K562 (cell line): Measurements from ENCODE around the gene MAP3K14. TPM values are rescaled to one million over a fixed set of nuclear protein-coding genes. Genes with fewer than 3 reads are reported as not detected.

Source experiments
- CREM ChIP-seq: IDR thresholded peaks from 2 replicates; pipeline ENCODE4 v1.6.1; 2014; ENCODE audit warnings: antibody characterized with exemption, low read depth
- CTBP1 ChIP-seq: fragments of 450-650 bp; IDR thresholded peaks from 2 replicates; pipeline ENCODE4 v1.6.1; 2016; ENCODE audit warnings: borderline replicate concordance
- CTCF ChIP-seq, 3 experiments: IDR thresholded peaks in 2 of 3; conservative IDR thresholded peaks in 1 of 3; 2 replicates each; pipeline ENCODE4 v1.5.1; 2011 to 2012; ENCODE audit warnings: low read length in 3 of 3, mild to moderate bottlenecking in 3 of 3, control low read depth in 2 of 3, improper control_type of control experiment in 1 of 3, inconsistent platforms in 1 of 3, low read depth in 1 of 3, mixed read lengths in 1 of 3, moderate library complexity in 1 of 3; ENCODE audit not compliant: insufficient read depth in 2 of 3
- LCOR ChIP-seq: sonication (generic); formaldehyde crosslinking; IDR thresholded peaks from 2 replicates; pipeline ENCODE4 v1.8.0; 2022; ENCODE audit warnings: mild to moderate bottlenecking, missing genetic modification reagents
- MLLT1 ChIP-seq, 2 experiments: fragments of 450-650 bp; IDR thresholded peaks; 2 replicates each; pipeline ENCODE4 v1.6.1; 2016
- POLR2G ChIP-seq: fragments of 200-400 bp; formaldehyde crosslinking; IDR thresholded peaks from 2 replicates; pipeline ENCODE4 v1.6.1; 2017; ENCODE audit warnings: low read depth, mild to moderate bottlenecking, antibody characterized with exemption, low read length, moderate library complexity
- PTTG1 ChIP-seq: fragments of 450-650 bp; IDR thresholded peaks from 2 replicates; pipeline ENCODE4 v1.6.1; 2016; ENCODE audit warnings: low read depth, mild to moderate bottlenecking, missing genetic modification characterization, missing compliant biosample characterization
- TFAM ChIP-seq: fragments of 250-450 bp; sonication (Bioruptor Pico); conservative IDR thresholded peaks from 2 replicates; pipeline ENCODE4 v1.5.0; 2021; ENCODE audit warnings: mild to moderate bottlenecking, moderate library complexity
- TSHZ1 ChIP-seq: fragments of 250-450 bp; sonication (Bioruptor Pico); IDR thresholded peaks from 2 replicates; pipeline ENCODE4 v1.4.0; 2020; ENCODE audit warnings: mild to moderate bottlenecking, moderate library complexity
- ZNF354B ChIP-seq: fragments of 250-450 bp; sonication (Bioruptor Pico); IDR thresholded peaks from 2 replicates; pipeline ENCODE4 v1.4.0; 2020
- ZNF639 ChIP-seq, 2 experiments: fragments of 200-800 bp in 1 of 2; sonication (Bioruptor generic) in 1 of 2; sonication (generic) in 1 of 2; formaldehyde crosslinking in 1 of 2; IDR thresholded peaks in 1 of 2; conservative IDR thresholded peaks in 1 of 2; 2 replicates each; pipeline versions ENCODE4 v1.5.0 to v1.6.1; 2016 to 2020; ENCODE audit warnings: missing compliant biosample characterization in 1 of 2, missing genetic modification characterization in 1 of 2, missing genetic modification reagents in 1 of 2
- polyA plus RNA-seq, 8 experiments: library from polyadenylated mRNA; depleted of rRNA in 4 of 8; stranded (reverse) in 5 of 8; unstranded in 3 of 8; fragments of >200 nt; fragmentation: Nextera tagmentation in 2 of 8; fragmentation: Illumina TruSeq in 1 of 8; extraction: Ambion mirVana in 2 of 8; extraction: Trizol in 1 of 8; gene quantifications; 2 replicates each; pipeline versions ENCODE4 v1.2.1 to v1.2.3, GENCODE V29; 2011 to 2014; ENCODE audit warnings: inconsistent platforms in 1 of 8, missing spikeins in 1 of 8
- total RNA-seq, 7 experiments: library from RNA; depleted of rRNA in 6 of 7; stranded (reverse); fragments of >200 nt in 6 of 7; fragmentation: Illumina TruSeq in 2 of 7; extraction: Trizol in 2 of 7; gene quantifications; 2 replicates each; pipeline versions ENCODE4 v1.2.1 to v1.2.3, GENCODE V29; 2011 to 2021; ENCODE audit warnings: low replicate concordance in 1 of 7
- TF ChIP-seq, protein P1 (sequence below): sonication (generic); formaldehyde crosslinking; IDR thresholded peaks from 2 replicates; pipeline ENCODE4 v1.8.0; 2022; ENCODE audit warnings: missing genetic modification reagents, mild to moderate bottlenecking, moderate library complexity, borderline replicate concordance
- TF ChIP-seq, protein P2 (sequence below): sonication (generic); formaldehyde crosslinking; IDR thresholded peaks from 2 replicates; pipeline ENCODE4 v1.8.0; 2022; ENCODE audit warnings: mild to moderate bottlenecking, missing genetic modification reagents
- TF ChIP-seq, protein P3 (sequence below): IDR thresholded peaks from 2 replicates; pipeline ENCODE4 v1.6.1; 2016; ENCODE audit warnings: missing genetic modification characterization, missing compliant biosample characterization

MAP3K14 gene
- total and polyA plus RNA-seq, 9 of the 15 experiments (the other 6 are each of a cell fraction or from before 2014, with no cell fraction given) = 0.45 to 8.7 (median 3.2) TPM

DNA sequence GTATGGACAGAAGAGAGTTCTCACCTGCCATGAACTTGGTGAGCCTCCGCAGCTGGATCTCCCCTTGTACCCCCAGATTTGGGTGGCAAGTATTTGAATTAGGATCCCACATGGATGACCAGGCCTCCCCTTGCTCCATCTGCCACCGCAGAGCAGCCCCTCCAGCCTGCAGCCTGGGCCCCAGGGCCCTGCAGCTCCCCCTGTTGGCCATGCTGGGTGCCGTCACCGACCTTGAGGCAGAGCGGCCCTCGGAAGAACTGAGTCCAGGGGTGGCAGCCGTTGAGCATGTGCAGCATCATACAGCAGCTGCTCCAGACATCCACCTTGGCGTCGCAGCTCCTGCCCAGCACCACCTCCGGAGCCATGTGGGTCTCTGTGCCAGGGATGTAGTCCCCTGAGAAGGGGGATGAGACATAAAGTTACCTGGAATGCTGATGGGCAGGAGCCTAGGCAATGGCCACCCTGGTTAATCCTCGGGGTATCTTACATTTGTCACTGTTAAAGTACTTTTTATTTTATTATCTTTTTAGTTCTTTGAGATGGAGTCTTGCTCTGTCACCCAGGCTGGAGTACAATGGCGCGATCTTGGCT lies 45.9 kb downstream of the MAP3K14 start (continued):
- TF ChIP-seq, protein P1, sequence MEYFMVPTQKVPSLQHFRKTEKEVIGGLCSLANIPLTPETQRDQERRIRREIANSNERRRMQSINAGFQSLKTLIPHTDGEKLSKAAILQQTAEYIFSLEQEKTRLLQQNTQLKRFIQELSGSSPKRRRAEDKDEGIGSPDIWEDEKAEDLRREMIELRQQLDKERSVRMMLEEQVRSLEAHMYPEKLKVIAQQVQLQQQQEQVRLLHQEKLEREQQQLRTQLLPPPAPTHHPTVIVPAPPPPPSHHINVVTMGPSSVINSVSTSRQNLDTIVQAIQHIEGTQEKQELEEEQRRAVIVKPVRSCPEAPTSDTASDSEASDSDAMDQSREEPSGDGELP = peak; percentile 53; the same call in 1 of the 2 replicates
- TF ChIP-seq, protein P2, sequence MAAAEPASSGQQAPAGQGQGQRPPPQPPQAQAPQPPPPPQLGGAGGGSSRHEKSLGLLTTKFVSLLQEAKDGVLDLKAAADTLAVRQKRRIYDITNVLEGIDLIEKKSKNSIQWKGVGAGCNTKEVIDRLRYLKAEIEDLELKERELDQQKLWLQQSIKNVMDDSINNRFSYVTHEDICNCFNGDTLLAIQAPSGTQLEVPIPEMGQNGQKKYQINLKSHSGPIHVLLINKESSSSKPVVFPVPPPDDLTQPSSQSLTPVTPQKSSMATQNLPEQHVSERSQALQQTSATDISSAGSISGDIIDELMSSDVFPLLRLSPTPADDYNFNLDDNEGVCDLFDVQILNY (CRISPR knock-in tag) = no peak
- TF ChIP-seq POLR2G = 0 out of 2 replicates have a peak, but pooled peaks have one; percentile 4
- TF ChIP-seq CREM = peak; percentile 37; the same call in 1 of the 2 replicates
- TF ChIP-seq, protein P3, sequence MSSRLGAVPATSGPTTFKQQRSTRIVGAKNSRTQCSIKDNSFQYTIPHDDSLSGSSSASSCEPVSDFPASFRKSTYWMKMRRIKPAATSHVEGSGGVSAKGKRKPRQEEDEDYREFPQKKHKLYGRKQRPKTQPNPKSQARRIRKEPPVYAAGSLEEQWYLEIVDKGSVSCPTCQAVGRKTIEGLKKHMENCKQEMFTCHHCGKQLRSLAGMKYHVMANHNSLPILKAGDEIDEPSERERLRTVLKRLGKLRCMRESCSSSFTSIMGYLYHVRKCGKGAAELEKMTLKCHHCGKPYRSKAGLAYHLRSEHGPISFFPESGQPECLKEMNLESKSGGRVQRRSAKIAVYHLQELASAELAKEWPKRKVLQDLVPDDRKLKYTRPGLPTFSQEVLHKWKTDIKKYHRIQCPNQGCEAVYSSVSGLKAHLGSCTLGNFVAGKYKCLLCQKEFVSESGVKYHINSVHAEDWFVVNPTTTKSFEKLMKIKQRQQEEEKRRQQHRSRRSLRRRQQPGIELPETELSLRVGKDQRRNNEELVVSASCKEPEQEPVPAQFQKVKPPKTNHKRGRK (tag) = no peak
- TF ChIP-seq CTCF (IDR thresholded peaks at IDR 0.05 in 2 of 3, conservative IDR thresholded peaks at IDR 0.05 in 1 of 3; ENCODE audit: insufficient read depth in 2 of 3, low read depth in 1 of 3, low read length in 3 of 3) = peak; percentile 79 to 90 (median 90)
- 0 out of 2 replicates have a peak, but pooled peaks have one; percentile 10 for TF ChIP-seq CTBP1
- TF ChIP-seq TFAM (CRISPR knock-in tag) = no peak
- TF ChIP-seq ZNF354B (CRISPR knock-in tag) = no peak
- no peak for TF ChIP-seq PTTG1 (tag)
- no peak for TF ChIP-seq TSHZ1 (CRISPR knock-in tag)
- 0 out of 2 replicates have a peak, but pooled peaks have one; percentile 24 for TF ChIP-seq LCOR
- TF ChIP-seq ZNF639 (CRISPR knock-in tag; conservative IDR thresholded peaks at IDR 0.05 in 1 of 2, IDR thresholded peaks at IDR 0.05 in 1 of 2) = no peak
- no peak for TF ChIP-seq MLLT1 (IDR thresholded peaks at IDR 0.05)
